Esophagus squamous epithelium (tissue), 5 donors: ENCODE results near the gene ZFP36L1. TPM values are rescaled to one million over a fixed set of nuclear protein-coding genes. Genes with fewer than 3 reads are reported as not detected.

Experiments
- DNase-seq: peaks from one replicate; lab custom pipeline; 2025; lab: John Stamatoyannopoulos, UW
- H3K27ac ChIP-seq, 4 donors: fragments of 200-600 bp; sonication (generic); one replicate each; pipeline ENCODE4 v1.5.1; 2016 to 2019; ENCODE audit warnings: mild to moderate bottlenecking in 1 of 4
- H3K27me3 ChIP-seq, 4 donors: fragments of 200-600 bp; sonication (generic); 1 replicate in 3 of 4; 2 replicates in 1 of 4; pipeline versions ENCODE4 v1.5.1 to v1.6.0; 2017 to 2021; ENCODE audit warnings: antibody characterized with exemption in 1 of 4
- H3K36me3 ChIP-seq, 3 donors: fragments of 200-600 bp; sonication (generic); one replicate each; pipeline ENCODE4 v1.5.1; 2016 to 2019
- H3K4me1 ChIP-seq, 3 donors: fragments of 200-600 bp; sonication (generic); one replicate each; pipeline ENCODE4 v1.5.1; 2017 to 2019
- H3K4me3 ChIP-seq, 4 donors: fragments of 200-600 bp; sonication (generic); 1 replicate in 3 of 4; 2 replicates in 1 of 4; pipeline ENCODE4 v1.5.1; 2016 to 2019; ENCODE audit warnings: mild to moderate bottlenecking in 2 of 4, moderate library complexity in 1 of 4
- H3K9me3 ChIP-seq, 3 donors: fragments of 200-600 bp; sonication (generic); one replicate each; pipeline ENCODE4 v1.5.1; 2016 to 2019
- CTCF ChIP-seq, 6 experiments: fragments of 450-650 bp in 4 of 6; fragments of 200-600 bp in 2 of 6; sonication (generic) in 2 of 6; IDR thresholded peaks; one replicate each; pipeline ENCODE4 v1.5.1; 2016 to 2019; ENCODE audit warnings: antibody characterized with exemption in 6 of 6, mild to moderate bottlenecking in 4 of 6, moderate library complexity in 4 of 6
- POLR2A ChIP-seq, 4 donors: fragments of 450-650 bp; IDR thresholded peaks; one replicate each; pipeline ENCODE4 v1.6.1; 2017; ENCODE audit warnings: antibody characterized with exemption in 4 of 4, mild to moderate bottlenecking in 4 of 4, moderate library complexity in 3 of 4
- WGBS, 2 donors: methylation state at CpG; one replicate each; pipeline ENCODE4 v1.1.5; 2018; 5-methylcytosine and 5-hydroxymethylcytosine counted together
- intact Hi-C: fragments of 100-400 bp; cut with DNase I; formaldehyde crosslinking; loops from one replicate; pipeline ENCODE4 v1.15.0; 2022
- total RNA-seq, 4 donors: library from RNA; depleted of rRNA; stranded (reverse); fragments of >200 nt; gene quantifications; one replicate each; pipeline ENCODE4 v1.1.0, GENCODE V29; 2016
- donor health status: DM: yes; HTN: yes; CAD: no.

Gene ZFP36L1
- total RNA-seq, 4 donors from 2014 or later: 75.4 to 364 (median 152) TPM

GRCh38 chr14:68784226-68784910 is 8.5 kb downstream of the ZFP36L1 start:
- Histone ChIP-seq H3K27ac (peak overlapping the region; percentile 28 to 100 (median 95)), H3K9me3 (no peaks in the 10 kb centered on the region), H3K36me3 (peaks cover 3 to 28% (median 4%) of the 10 kb centered on the region in 3 donors), H3K4me1 (peaks cover 40 to 94% (median 61%) of the 10 kb centered on the region in 3 donors), H3K27me3 (no peaks in the 10 kb centered on the region), H3K4me3 (no peak overlapping the region)
- intact Hi-C loops: loop anchor here (10.0 kb wide), 1 partner anchor 240 kb away; no protein-coding TSS in a partner anchor
- 23 to 88% methylated on average over 1 to 3 of the region's 5 CpGs for WGBS, 2 donors
- no peak for TF ChIP-seq CTCF (IDR thresholded peaks at IDR 0.05)
- TF ChIP-seq POLR2A (IDR thresholded peaks at IDR 0.05): no peak
- DNase-seq: no peak

DNA sequence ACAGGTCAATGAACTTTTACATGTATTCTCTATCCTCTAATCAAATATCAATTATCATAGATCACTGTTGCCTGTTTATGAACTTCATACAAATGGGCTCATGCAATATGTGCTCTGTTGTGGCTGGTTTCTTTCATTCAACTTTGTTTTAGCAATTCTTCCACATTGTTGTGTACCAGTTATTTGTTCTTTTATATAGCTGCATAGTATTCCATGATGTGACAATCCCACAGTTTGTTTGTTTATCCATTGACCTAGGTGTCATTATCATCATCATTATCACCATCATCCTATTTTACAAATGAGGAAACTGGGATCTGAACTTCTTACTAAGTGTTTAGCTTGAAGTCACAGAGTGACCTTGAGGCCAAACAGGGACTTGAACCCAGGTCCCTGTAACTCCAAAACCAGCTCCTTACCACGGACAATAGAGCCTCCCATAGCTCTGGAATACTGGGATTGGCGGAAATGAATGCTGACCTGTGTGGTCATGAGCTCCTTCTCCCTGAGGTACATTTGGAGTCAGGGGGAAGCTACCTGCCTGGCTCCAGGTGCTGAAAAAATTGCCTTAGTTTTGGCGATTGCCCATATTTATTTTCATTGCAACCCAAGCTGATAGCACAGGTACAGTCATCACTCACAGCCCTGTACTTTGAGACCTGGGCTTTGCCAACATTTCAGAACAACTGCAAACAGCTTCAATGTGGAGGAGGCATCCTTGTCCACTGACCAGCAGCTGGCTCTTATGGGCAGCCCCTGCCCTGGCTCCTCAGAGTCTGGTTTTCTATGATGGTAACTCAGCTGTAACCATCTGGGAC is 9.2 kb downstream of the ZFP36L1 start:
- no peaks in the 10 kb centered on the region for H3K27me3 ChIP-seq
- TF ChIP-seq POLR2A (IDR thresholded peaks at IDR 0.05): no peak
- no peak for TF ChIP-seq CTCF (IDR thresholded peaks at IDR 0.05)
- no peak overlapping the region for H3K4me3 ChIP-seq
- intact Hi-C loops: loop anchor here (10.0 kb wide), 1 partner anchor 239 kb away; no protein-coding TSS in a partner anchor
- H3K9me3 ChIP-seq: no peaks in the 10 kb centered on the region
- peak overlapping the region in 3 of 4 donors; percentile 91 to 100 (median 99) for H3K27ac ChIP-seq
- no peak for DNase-seq
- peaks cover 40 to 94% (median 68%) of the 10 kb centered on the region in 3 donors for H3K4me1 ChIP-seq
- WGBS, 2 donors: 71 to 85% methylated on average over 2 to 3 of the region's 3 CpGs
- peaks cover 0 to 20% (median 0%) of the 10 kb centered on the region in 3 donors for H3K36me3 ChIP-seq

DNA sequence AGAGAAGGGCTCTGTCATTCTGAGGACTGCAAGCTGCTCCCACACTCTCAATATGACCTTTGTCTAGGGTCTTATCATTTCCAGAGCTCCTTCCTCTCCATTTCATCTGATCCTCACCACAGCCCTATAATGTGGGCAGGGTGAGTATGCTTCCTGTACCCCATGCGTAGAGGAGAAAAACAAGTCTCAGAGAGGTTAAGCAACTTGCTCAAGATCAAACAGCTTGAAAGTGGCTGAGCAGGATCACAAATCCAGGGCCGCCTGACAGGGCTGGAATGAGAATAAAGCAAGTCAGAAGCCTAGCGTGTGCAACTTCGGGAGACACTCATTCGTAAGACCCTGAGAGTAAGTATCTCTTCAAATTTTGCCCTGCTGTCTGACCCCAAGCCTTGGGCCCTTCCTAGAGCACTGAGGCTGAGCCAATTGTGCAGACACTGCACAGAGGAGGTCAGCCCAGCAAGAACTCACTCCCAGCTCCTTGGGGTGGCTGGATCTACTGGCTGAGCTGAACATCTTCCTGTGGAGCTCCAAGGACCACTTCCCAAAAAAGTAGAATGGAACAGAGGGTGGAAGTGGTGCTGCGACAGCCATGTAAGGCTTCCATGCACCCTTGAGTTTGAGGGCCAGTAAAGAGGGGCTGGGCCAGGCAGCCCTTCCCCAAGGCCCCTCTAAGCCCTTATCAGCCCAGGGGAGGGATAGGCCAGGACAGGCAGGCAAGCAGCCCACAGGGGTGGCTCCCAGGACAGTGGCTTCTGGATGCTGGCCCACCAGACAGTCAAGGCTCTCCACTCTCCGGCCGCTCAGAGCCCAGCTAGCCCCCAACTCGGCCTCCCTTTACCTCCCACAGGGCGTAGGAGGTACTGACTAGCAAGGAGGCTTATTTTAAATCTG is 10.5 kb downstream of the ZFP36L1 start:
- peaks cover 0 to 7% (median 0%) of the 10 kb centered on the region in 3 donors for H3K36me3 ChIP-seq
- no peaks in the 10 kb centered on the region for H3K27me3 ChIP-seq
- no peak overlapping the region for H3K4me3 ChIP-seq
- WGBS, 2 donors: 54 to 70% methylated on average over 5 to 6 of the region's 10 CpGs
- TF ChIP-seq CTCF (IDR thresholded peaks at IDR 0.05) (peak in 1 of 6 experiments; percentile 15), POLR2A (IDR thresholded peaks at IDR 0.05) (no peak)
- peak overlapping the region; percentile 63 to 92 (median 86) for H3K27ac ChIP-seq
- peaks cover 36 to 94% (median 60%) of the 10 kb centered on the region in 3 donors for H3K4me1 ChIP-seq
- DNase-seq: no peak
- intact Hi-C loops: loop anchor here (10.0 kb wide), 1 partner anchor 238 kb away; no protein-coding TSS in a partner anchor
- no peaks in the 10 kb centered on the region for H3K9me3 ChIP-seq

DNA sequence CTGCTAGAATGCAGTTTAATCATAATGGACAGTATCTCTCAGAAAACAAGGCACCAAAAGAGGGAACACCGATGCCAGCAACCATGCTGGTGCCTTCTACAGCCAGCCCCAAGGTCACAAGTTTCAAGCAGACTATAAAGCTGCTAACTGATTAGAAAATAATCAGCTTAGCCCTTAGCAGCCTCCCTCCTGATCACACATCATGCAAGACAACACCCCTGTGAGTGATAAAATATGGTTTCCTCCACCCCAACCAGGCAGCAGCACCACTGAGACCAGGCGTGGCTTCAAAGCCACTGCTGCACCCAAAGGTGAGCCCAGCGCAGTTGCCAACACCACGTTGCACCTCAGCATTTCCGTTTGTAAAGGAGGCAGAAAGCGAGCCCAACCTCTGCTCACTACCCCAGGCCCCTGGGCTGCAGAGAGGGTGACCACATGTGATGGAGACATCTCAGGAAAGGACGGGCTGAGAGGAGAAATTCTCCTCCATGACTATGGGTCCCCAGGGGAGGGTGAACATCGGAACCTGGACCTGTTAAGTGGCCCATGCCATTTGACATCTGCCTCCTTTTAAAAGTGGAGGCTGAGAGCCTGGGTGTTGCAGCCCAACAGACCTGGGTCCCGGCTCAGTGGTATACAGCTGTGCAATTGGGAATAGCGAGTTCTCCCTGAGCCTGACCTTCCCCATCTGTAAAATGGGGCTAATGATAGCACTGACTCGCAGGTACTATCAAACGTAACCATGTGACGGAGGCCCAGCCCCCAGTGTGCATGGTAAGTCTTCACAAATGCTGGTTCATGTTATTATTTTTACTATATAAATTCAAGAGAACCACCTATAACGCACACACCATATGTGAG is 11.5 kb downstream of the ZFP36L1 start:
- DNase-seq: no peak
- no peaks in the 10 kb centered on the region for H3K36me3 ChIP-seq
- no peak for TF ChIP-seq CTCF (IDR thresholded peaks at IDR 0.05)
- no peak for TF ChIP-seq POLR2A (IDR thresholded peaks at IDR 0.05)
- H3K4me1 ChIP-seq: peaks cover 26 to 84% (median 51%) of the 10 kb centered on the region in 3 donors
- no peaks in the 10 kb centered on the region for H3K27me3 ChIP-seq
- no peaks in the 10 kb centered on the region for H3K9me3 ChIP-seq
- peak overlapping the region in 1 of 4 donors; percentile 1 for H3K4me3 ChIP-seq
- peak overlapping the region; percentile 63 to 92 (median 86) for H3K27ac ChIP-seq
- 59 to 72% methylated on average over 8 to 9 of the region's 14 CpGs for WGBS, 2 donors
- intact Hi-C loops: loop anchor here (10.0 kb wide), 1 partner anchor 237 kb away; no protein-coding TSS in a partner anchor
